CD4-positive, alpha-beta T cell treated with Interleukin-2 at 100 ng/mL for 4 hours (primary cell): Measurements from ENCODE around the gene ZDBF2.
"Not testable (repeated sequence)": the region's sequence is repeated elsewhere in the genome, so short reads cannot be mapped to it uniquely, and the experiment has no call there.

Experiments used
- DNase-seq: peaks from one replicate; pipeline ENCODE4 v3.0.0-alpha.2; 2020; ENCODE audit warnings: low spot score

Gene ZDBF2

DNA sequence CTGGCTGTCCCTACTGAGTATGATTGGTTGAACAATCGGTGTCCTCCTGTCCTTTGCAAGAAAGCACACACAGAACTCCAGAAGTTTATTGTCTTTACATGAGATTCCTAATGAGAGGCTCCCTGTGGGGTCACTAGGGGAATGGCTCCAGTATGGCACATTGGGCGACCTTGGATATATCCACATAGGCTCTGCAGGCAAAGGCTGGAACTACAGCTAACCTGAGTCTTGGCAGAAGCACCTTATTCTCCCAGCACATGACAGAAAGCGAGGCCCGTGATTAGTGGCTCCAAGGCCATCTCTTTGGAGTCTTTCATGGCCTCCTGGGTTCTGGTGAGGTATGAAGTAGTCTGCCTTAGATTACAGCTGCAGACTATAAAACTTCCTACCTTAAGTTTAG, 49.0 kb downstream of the ZDBF2 start:
- DNase-seq = no peak

DNA sequence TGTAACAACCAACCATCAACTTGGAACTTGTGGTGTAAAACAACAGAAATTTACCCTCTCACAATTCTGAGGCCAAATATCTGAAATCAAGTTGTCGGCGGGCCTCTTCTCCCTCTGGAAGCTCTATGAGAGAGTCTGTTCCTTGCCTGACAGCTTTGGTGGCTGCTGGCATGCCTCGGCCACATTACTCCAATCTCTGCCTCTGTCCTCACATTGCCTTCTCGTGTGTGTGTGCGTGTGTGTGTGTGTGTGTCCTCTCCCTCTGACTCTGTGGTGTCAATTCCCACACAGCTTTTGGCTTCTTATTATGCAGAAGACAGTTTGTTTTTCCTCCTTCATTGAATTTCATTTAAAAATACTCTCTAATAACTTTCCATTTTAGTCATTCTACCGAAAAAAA, 50.4 kb downstream of the ZDBF2 start:
- no peak for DNase-seq

DNA sequence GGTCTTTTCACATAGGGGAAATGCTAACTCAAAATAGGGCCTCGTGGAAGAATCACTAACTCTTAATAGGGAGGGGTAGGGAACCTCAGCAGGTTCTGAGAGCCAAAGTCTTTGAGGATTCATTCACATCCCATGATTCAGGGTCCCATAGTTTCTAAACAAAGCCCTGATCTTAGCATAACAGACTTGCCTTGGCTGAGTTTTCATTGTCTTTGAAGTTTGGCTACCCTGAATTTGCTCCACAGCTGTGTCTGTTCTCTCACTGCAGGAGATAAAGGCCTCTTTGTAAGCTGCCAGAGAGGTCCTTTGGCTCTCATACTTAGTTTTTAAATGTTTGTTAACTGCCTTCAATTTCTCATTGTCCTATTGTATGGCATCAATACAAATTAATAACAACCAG, 54.5 kb downstream of the ZDBF2 start:
- no peak for DNase-seq

DNA sequence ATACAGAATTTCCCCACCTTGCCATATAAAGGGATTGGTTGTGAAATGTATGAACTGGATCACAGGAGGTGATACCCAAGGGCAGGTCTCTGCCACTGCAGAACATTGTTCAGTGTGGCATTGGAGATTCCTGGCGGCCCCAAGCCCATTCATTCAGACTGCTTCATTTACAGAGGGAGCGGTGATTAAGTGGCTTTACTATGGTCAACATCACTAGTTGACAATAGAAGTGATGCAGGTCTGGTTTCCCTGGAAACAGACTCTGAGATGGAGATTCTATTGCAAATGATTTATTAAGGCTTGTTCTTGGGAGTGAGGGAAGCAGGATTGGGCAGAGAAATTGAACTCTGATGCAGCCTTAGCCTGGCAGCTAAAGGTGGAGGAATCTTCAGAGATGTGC, 62.4 kb downstream of the ZDBF2 start:
- DNase-seq = no peak

DNA sequence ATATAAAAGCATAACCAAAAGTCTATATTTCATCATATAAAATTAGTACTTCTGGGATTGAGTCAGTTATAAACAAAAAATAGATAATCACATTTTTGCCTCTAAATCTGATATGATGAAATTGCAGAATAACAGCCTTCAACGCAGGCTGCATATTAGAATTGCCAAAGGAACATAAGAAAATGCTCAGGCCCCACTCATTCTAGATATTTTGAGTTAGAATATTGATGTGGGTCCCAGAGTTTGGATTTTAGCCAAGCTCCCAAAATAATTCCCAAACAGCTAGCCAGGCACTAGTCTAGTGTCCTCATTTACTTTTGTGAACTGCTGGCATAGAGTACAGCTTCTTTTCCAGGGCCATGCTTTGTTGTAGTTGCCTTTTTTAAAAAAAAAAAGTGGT, 63.5 kb downstream of the ZDBF2 start:
- no peak for DNase-seq

DNA sequence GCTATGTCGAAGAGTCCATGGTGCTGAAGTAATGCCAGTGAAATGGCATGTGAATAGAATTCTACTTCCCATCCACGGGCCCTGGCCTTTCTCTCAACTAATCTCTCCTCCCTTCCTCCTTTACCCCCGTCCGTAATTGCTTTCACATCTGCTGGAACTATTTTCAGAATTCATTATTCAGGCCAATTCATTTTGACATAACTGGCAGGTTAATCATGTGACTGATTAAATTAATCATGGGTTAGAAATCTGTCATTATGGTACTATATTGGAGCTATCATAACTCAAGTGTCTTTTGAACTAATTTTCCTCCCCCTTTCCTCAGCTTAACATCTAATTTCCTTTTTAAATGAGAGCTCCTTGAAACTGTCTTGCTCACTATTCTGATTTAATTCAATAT, 66.9 kb downstream of the ZDBF2 start:
- no peak for DNase-seq

DNA sequence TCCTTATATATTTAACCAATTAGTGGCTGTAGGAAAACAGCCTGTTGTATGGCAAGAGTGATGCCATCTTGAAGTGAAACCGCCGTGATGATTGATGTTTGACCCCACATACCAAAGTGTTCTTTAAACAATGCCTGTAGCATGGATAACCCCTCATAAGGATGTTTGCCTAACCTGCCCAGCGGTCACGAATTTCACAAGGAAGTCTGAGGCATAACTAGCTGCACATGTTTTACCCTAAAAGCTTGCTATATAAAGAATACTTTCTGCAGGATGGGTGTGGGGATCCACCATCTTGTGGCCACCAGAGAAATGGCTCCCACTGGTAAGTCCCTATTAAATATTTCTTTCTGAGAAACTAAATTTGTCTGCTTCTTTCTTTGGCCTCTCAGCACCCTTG, 68.7 kb downstream of the ZDBF2 start:
- no peak for DNase-seq

DNA sequence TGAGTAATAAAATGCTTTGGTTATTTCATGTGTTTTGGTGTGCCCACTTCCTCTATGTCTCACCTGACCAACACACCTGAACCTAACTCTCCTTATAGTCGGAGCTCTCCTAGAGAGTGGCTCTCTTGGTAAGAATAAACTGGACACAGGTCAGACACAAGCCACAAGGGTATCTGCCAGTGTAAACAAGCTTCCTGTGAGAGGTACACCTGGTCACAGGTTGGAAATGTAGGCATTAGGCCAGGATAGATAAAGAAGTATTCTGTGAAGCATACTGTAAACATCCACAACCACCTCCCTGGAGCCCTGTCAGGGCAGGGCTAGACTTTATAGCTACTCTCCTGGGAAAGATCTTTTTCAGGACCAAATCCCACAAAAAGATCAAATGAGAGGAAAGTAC, 69.4 kb downstream of the ZDBF2 start:
- DNase-seq = no peak

DNA sequence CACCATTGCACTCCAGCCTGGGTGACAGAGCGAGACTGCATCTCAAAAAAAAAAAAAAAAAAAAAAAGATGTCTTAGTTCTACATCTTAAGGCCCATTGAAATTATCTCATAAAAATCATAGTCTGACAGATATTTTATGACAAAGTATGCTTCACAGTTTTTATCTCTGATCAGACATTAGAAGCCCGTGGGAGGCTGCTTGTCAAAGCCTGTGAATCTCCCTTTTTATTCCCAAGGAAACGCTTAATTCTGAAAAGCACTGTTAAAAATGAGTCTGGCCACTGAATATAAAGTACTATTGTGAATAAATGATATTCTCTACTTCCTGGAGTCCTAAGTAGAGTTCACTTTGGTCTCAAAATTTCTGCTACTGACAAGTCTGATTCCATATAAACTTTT, 71.1 kb downstream of the ZDBF2 start:
- no peak for DNase-seq

DNA sequence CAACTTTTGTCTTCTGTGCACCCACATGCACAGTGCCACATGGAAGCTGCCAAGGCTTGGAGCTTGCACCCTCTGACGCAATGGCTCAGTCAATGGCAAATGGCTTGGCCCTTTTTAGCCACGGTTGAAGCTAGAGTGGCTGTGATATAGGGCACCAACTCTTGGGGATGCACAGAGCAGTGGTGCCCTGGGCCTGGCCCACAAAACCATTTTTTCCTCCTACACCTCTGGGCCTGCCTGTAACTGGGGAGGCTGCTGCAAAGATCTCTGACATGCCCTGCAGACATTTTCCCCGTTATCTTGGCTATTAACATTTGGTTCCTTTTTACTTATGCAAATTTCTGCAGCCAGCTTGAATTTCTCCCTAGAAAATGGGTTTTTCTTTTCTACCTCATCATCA, 74.9 kb downstream of the ZDBF2 start:
- no peak for DNase-seq

DNA sequence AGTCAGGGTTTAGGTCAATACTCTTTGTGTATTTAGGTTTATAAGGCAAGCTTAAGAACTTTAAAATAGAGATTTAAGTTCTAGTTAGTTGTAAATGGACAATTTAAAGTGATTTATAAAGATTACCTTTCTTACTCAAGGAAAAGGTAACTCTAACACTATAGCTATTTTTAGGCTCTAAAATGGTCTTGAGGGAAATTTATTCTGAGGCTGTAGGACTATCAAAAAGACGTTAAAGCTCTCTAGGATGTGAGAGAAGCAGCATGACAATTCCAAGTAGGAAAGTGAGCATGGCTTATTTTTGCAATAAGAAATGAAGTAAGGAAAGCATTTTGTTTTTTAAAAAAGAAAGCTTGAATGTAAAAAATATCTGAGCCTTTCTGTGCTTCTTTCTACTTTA, 78.1 kb downstream of the ZDBF2 start:
- no peak for DNase-seq

DNA sequence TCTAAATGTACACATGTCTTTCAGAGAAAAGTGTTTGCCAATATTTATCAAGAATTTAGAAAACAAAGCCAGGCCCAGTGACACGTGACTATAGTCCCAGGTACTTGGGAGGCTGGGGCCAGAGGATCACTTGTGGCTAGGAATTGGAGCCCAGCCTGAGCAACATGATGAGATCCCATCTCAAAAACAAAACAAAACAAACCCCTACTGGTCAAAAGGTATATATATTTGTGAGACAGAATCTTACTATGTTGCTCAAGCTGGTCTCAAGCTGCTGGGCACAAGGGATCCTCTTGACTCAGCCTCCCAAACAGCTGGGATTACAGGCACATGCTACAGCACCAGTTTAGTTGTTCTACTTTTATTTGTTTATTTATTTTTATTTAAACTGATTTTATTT, 79.2 kb downstream of the ZDBF2 start:
- DNase-seq = no peak

DNA sequence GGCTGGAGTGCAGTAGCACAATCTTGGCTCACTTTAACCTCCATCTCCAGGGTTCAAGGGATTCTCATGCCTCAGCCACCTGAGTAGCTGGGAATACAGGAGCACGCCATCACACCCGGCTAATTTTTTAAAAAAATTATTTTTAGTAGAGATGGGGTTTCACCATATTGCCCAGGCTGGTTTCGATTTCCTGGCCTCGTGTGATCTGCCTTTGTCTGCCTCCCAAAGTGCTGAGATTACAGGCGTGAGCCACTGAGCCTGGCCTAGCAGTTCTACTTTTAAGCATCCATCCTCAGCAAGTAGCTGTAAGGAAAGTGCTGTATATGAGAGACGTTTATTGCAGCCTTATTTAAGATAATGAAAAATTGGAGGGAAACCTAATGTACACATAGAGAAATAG, 79.7 kb downstream of the ZDBF2 start:
- DNase-seq = no peak

DNA sequence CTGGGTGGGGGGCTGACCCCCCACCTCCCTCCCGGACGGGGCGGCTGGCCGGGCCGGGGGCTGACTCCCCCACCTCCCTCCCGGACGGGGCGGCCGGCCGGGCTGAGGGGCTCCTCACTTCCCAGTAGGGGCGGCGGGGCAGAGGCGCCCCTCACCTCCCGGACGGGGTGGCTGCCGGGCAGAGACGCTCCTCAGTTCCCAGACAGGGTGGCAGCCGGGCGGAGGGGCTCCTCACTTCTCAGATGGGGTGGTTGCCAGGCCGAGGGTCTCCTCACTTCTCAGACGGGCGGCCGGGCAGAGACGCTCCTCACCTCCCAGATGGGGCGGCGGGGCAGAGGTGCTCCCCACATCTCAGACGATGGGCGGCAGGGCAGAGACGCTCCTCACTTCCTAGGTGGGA, 82.4 kb downstream of the ZDBF2 start:
- DNase-seq = not testable (repeated sequence)

DNA sequence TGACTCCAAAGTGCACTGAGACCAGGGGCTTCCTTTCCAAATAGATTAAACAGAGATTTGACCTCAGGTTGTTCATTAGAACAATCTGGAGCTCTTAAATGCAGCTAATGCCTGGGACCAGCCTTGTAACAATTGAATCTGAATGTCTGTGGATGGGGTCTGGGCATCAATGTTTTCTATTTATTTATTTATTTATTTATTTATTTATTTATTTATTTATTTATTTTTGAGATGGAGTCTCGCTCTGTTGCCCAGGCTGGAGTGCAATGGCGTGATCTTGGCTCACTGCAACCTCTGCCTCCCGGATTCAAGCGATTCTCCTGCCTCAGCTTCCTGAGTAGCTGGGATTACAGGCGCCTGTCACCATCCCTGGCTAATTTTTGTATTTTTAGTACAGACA, 86.4 kb downstream of the ZDBF2 start:
- DNase-seq = not testable (repeated sequence)

DNA sequence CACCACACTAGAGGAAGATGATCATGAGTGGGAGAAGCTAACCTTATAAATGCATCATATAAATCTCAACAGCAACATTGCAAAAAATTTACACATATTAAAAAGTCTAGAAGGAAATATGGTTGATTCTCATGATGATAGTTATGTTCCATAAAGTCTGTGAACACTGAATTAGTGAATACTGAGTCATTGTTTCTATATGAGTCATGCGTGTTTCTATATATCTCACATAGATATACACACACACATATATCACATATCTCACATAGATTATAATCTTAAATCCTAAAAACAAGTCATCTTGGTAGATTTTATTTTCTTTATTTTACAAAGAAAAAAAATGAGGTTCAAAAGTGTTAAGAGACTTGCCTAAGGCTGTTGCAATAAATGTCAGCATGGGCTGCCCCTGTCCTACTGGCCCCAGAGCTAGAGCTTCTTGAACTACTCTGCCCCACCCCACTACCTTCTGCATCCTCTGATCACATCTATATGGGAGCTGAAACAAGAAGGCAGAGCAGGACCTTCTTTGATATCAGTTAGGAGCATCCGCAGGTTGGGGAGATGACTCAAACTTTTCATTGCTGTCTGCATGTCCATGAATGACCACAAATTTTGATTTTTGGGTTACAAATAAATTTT, 87.1 kb downstream of the ZDBF2 start:
- DNase-seq = no peak
